Transverse colon (tissue), 4 donors: ENCODE results near the gene ZDHHC14. TPM values are rescaled to one million over a fixed set of nuclear protein-coding genes. Genes with fewer than 3 reads are reported as not detected.

Experiments
- DNase-seq: peaks from one replicate; pipeline ENCODE4 v3.0.0-alpha.2; 2019
- H3K27ac ChIP-seq, 4 donors: fragments of 200-600 bp; sonication (generic); 2 replicates each; pipeline ENCODE4 v1.5.1; 2016 to 2018; ENCODE audit warnings: inconsistent platforms in 4 of 4
- H3K27me3 ChIP-seq: fragments of 200-600 bp; sonication (generic); 2 replicates; pipeline ENCODE4 v1.5.1; 2017; ENCODE audit warnings: inconsistent platforms
- H3K36me3 ChIP-seq, 4 donors: fragments of 200-600 bp; sonication (generic); 2 replicates each; pipeline ENCODE4 v1.5.1; 2017 to 2019; ENCODE audit warnings: inconsistent platforms in 4 of 4
- H3K4me1 ChIP-seq, 4 donors: fragments of 200-600 bp; sonication (generic); 2 replicates each; pipeline ENCODE4 v1.5.1; 2017 to 2020; ENCODE audit warnings: inconsistent platforms in 4 of 4
- H3K4me3 ChIP-seq, 4 donors: fragments of 200-600 bp; sonication (generic); 1 replicate in 1 of 4; 2 replicates in 3 of 4; pipeline versions ENCODE4 v1.5.1 to v1.6.1; 2017 to 2019; ENCODE audit warnings: inconsistent platforms in 4 of 4
- H3K9me3 ChIP-seq, 2 donors: fragments of 200-600 bp; sonication (generic); 2 replicates each; pipeline ENCODE4 v1.5.1; 2017 to 2019; ENCODE audit warnings: inconsistent platforms in 2 of 2
- EP300 ChIP-seq: sonication (generic); formaldehyde crosslinking; IDR thresholded peaks from one replicate; pipeline ENCODE4 v1.6.1; 2017; ENCODE audit warnings: antibody characterized with exemption, low read depth
- POLR2A ChIP-seq: fragments of 450-650 bp; IDR thresholded peaks from one replicate; pipeline ENCODE4 v1.6.1; 2016; ENCODE audit warnings: antibody characterized with exemption, mild to moderate bottlenecking, moderate library complexity
- POLR2AphosphoS5 ChIP-seq, 3 donors: sonication (generic); formaldehyde crosslinking; IDR thresholded peaks; one replicate each; pipeline ENCODE4 v1.6.1; 2016; ENCODE audit warnings: antibody characterized with exemption in 3 of 3
- WGBS, 2 donors: methylation state at CpG; one replicate each; pipeline ENCODE4 v1.1.5; 2018; ENCODE audit warnings: low coverage in 1 of 2; 5-methylcytosine and 5-hydroxymethylcytosine counted together
- in situ Hi-C, 4 donors: fragments of 200-750 bp; cut with MboI; loops; one replicate each; pipeline versions ENCODE4 v1.15.0 to v1.15.1; 2017; ENCODE audit warnings: low sequenced_read_pairs in 3 of 4, low pct_ligation_motif_present in 1 of 4, low pct_unique_long_range_greater_than_20kb in 1 of 4
- intact Hi-C: fragments of 100-400 bp; cut with DNase I; formaldehyde crosslinking; loops from one replicate; pipeline ENCODE4 v1.15.1; 2023; ENCODE audit warnings: low total_unique reads
- total RNA-seq, 4 donors: library from RNA; depleted of rRNA; stranded (reverse); fragments of >200 nt; gene quantifications; one replicate each; pipeline ENCODE4 v1.1.0, GENCODE V29; 2016
- TF ChIP-seq, protein P1 (sequence below), 5 experiments: fragments of 200-600 bp in 3 of 5; fragments of 450-650 bp in 2 of 5; sonication (generic) in 3 of 5; IDR thresholded peaks; 1 replicate in 2 of 5; 2 replicates in 3 of 5; pipeline ENCODE4 v1.5.1; 2016 to 2017; ENCODE audit warnings: antibody characterized with exemption in 5 of 5, inconsistent platforms in 3 of 5, mild to moderate bottlenecking in 2 of 5, moderate library complexity in 1 of 5

ZDHHC14 gene
- total RNA-seq, 4 donors from 2014 or later: 10.2 to 16.5 (median 12.5) TPM

DNA sequence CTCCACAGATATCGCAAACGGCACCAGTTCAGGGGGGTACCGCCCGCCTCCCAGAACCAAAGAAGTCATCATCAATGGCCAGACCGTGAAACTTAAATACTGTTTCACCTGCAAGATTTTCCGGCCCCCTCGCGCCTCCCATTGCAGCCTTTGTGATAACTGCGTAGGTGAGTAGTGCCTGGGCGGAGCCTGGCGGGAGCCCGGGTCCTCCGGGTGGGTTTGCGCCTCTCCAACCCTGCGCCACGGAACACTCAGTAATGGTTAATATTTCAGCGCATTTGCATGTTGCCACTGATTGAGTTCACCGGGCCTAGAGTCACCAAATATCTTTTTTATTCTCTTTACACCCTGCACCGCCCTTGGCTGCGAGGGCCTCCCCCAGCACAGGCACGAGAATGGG lies 212.0 kb downstream of the ZDHHC14 start:
- Histone ChIP-seq H3K27me3 (no peaks in the 10 kb centered on the region), H3K36me3 (no peaks in the 10 kb centered on the region), H3K4me3 (no peak overlapping the region), H3K4me1 (peaks cover 1 to 14% (median 8%) of the 10 kb centered on the region in 4 donors), H3K9me3 (peaks cover 6 to 7% of the 10 kb centered on the region in 2 donors), H3K27ac (no peak overlapping the region)
- TF ChIP-seq EP300: no peak
- no peak for TF ChIP-seq POLR2AphosphoS5 (IDR thresholded peaks at IDR 0.05)
- TF ChIP-seq POLR2A: no peak
- TF ChIP-seq, protein P1, sequence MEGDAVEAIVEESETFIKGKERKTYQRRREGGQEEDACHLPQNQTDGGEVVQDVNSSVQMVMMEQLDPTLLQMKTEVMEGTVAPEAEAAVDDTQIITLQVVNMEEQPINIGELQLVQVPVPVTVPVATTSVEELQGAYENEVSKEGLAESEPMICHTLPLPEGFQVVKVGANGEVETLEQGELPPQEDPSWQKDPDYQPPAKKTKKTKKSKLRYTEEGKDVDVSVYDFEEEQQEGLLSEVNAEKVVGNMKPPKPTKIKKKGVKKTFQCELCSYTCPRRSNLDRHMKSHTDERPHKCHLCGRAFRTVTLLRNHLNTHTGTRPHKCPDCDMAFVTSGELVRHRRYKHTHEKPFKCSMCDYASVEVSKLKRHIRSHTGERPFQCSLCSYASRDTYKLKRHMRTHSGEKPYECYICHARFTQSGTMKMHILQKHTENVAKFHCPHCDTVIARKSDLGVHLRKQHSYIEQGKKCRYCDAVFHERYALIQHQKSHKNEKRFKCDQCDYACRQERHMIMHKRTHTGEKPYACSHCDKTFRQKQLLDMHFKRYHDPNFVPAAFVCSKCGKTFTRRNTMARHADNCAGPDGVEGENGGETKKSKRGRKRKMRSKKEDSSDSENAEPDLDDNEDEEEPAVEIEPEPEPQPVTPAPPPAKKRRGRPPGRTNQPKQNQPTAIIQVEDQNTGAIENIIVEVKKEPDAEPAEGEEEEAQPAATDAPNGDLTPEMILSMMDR (IDR thresholded peaks at IDR 0.05): no peak
- in situ Hi-C loops (loop anchor here in 1 of 4 donors (25.0 kb wide), 1 partner anchor 206 kb away; the partner anchor contains the start of gene ZDHHC14), intact Hi-C loops (no loop called here)
- 98 to 100% methylated on average over 2 to 21 of the region's 21 CpGs for WGBS, 2 donors
- DNase-seq: no peak

DNA sequence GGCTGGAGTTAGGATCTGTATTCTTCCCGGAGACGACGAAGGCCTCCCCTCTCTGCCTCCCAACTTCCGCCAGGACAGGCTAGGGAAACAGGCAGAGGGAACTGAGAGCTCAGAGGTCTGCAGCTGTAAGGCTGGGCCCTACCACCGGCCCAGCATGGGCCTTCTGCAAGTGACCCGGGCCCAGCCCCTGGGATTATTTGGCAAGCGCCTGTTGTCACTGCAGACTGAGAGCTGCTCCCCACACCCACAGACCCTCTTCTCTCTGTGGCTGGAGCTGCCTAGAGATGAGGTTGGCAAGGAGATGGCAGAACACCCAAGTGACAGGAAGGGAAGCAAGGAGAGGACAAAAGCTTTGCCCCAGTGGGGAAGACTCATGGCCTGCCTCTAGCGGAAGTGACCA lies 212.6 kb downstream of the ZDHHC14 start:
- Histone ChIP-seq H3K4me1 (peaks cover 2 to 15% (median 9%) of the 10 kb centered on the region in 4 donors), H3K9me3 (peaks cover 6 to 7% of the 10 kb centered on the region in 2 donors), H3K27me3 (no peaks in the 10 kb centered on the region), H3K4me3 (no peak overlapping the region), H3K36me3 (no peaks in the 10 kb centered on the region), H3K27ac (no peak overlapping the region)
- intact Hi-C loops: no loop called here
- in situ Hi-C loops: loop anchor here in 1 of 4 donors (25.0 kb wide), 1 partner anchor 206 kb away; the partner anchor contains the start of gene ZDHHC14
- no peak for DNase-seq
- 89% methylated on average over 8 of the region's 8 CpGs; no CpG with 5 or more reads in 1 of the 2 donors for WGBS, 2 donors
- TF ChIP-seq, protein P1 (IDR thresholded peaks at IDR 0.05): no peak
- TF ChIP-seq EP300 (no peak), POLR2AphosphoS5 (IDR thresholded peaks at IDR 0.05) (no peak), POLR2A (no peak)

DNA sequence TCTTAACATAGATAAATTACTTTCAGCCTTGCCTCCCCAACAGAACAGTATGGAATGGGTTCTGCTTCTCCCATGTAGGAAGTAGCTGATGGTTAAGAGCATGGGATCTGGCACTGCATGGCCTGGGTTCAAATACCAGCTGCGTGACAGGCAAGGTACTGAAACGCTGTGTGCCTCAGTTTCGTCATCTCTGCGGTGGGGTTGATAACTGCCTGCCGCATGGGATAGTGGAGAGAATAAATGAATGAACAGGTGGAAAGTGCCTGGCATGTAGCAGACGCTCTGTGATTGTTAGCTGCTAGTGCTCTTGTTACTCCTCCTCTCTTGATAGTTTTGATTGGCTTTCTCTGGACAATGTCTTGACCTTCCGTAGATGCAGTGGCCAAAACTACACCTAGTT lies 213.3 kb downstream of the ZDHHC14 start:
- Histone ChIP-seq H3K4me3 (no peak overlapping the region), H3K4me1 (peaks cover 2 to 15% (median 9%) of the 10 kb centered on the region in 4 donors), H3K36me3 (no peaks in the 10 kb centered on the region), H3K9me3 (peaks cover 6 to 7% of the 10 kb centered on the region in 2 donors), H3K27ac (no peak overlapping the region), H3K27me3 (no peaks in the 10 kb centered on the region)
- TF ChIP-seq, protein P1 (IDR thresholded peaks at IDR 0.05): no peak
- TF ChIP-seq EP300 (no peak), POLR2A (no peak), POLR2AphosphoS5 (IDR thresholded peaks at IDR 0.05) (no peak)
- 95% methylated on average over 7 of the region's 7 CpGs; no CpG with 5 or more reads in 1 of the 2 donors for WGBS, 2 donors
- in situ Hi-C loops (loop anchor here in 1 of 4 donors (25.0 kb wide), 1 partner anchor 207 kb away; the partner anchor contains the start of gene ZDHHC14), intact Hi-C loops (no loop called here)
- no peak for DNase-seq

DNA sequence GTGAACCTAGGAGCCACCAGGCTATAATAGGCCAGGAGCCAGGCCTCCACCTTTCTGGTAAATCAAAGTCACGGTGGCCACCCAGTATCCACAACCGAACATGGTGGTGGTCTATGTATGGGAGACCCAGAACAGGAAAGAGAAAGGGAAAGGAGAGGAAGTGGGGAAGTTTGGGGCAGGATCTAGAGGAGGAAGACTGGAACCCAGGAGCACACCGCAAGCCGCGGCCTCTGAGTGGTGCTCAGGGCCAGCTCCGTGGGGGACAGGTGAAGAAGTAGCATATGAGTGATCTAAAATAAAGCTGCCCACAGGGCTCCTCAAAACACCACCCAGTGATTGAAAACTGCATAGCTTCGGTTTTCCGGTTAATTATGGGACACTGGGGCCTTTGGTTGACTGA lies 214.8 kb downstream of the ZDHHC14 start:
- no peaks in the 10 kb centered on the region for H3K9me3 ChIP-seq
- H3K27me3 ChIP-seq: no peaks in the 10 kb centered on the region
- intact Hi-C loops (no loop called here), in situ Hi-C loops (loop anchor here in 1 of 4 donors (25.0 kb wide), 1 partner anchor 208 kb away; the partner anchor contains the start of gene ZDHHC14)
- peak overlapping the region in 1 of 4 donors; percentile 59 for H3K27ac ChIP-seq
- no peak overlapping the region for H3K4me3 ChIP-seq
- no peak for TF ChIP-seq EP300
- TF ChIP-seq POLR2AphosphoS5 (IDR thresholded peaks at IDR 0.05): no peak
- no peak for TF ChIP-seq POLR2A
- TF ChIP-seq, protein P1 (IDR thresholded peaks at IDR 0.05): no peak
- peaks cover 2 to 15% (median 9%) of the 10 kb centered on the region in 4 donors for H3K4me1 ChIP-seq
- DNase-seq: no peak
- WGBS, 2 donors: 96 to 100% methylated on average over 4 to 8 of the region's 8 CpGs
- no peaks in the 10 kb centered on the region for H3K36me3 ChIP-seq
